ENCODE data around the gene IGSF9. TPM values are rescaled to one million over a fixed set of nuclear protein-coding genes. Genes with fewer than 3 reads are reported as not detected.

The IGSF9 gene
- total RNA-seq = not detected in 2 replicates

GRCh38 chr1:159945483-159946241, at the start of gene IGSF9:
Gene IGSF9, minus strand, starts transcription at chr1:159945613. Its CDS starts 2,159 bp downstream, at chr1:159943454.

GRCh38 chr1:159953536-159954515, 8.4 kb upstream of the IGSF9 start, which contains the start of gene SLAMF9:
Gene SLAMF9, minus strand, starts transcription at chr1:159954237. Its CDS starts 100 bp downstream, at chr1:159954137.

GRCh38 chr1:159924791-159925718, 20.4 kb downstream of the IGSF9 start, which contains the start of gene TAGLN2:
Gene TAGLN2, minus strand, starts transcription at chr1:159925507. Its CDS starts 4,998 bp downstream, at chr1:159920509.

GRCh38 chr1:159900086-159900680, 45.2 kb downstream of the IGSF9 start, which contains the start of gene CFAP45:
Gene CFAP45, minus strand, starts transcription at chr1:159900165. Its CDS starts 67 bp downstream, at chr1:159900098.

Small RNA genes lying within 50 kb of the gene (small RNA-seq; reads per million reads assigned to genes)
- not detected for gene MIR4259 (ENCODE audit: low replicate concordance)

Other genes starting within 250 kb of the IGSF9 start
- gene CRP, start 231.0 kb downstream of the IGSF9 start, total RNA-seq = not detected in 2 replicates
- gene DUSP23, start 164.7 kb downstream of the IGSF9 start, total RNA-seq = 0.88 and 11.3 TPM in 2 replicates
- gene FCRL6, start 143.3 kb downstream of the IGSF9 start, total RNA-seq = not detected in 2 replicates
- 0.72 TPM in 1 of 2 replicates, not detected in the other for gene SLAMF8, start 118.7 kb downstream of the IGSF9 start, total RNA-seq
- 0.22 and 0.43 TPM in 2 replicates for gene VSIG8, start 83.0 kb downstream of the IGSF9 start, total RNA-seq
- 0.44 and 1.3 TPM in 2 replicates for gene CFAP45, start 45.4 kb downstream of the IGSF9 start, total RNA-seq
- 228 and 615 TPM in 2 replicates for gene TAGLN2, start 20.1 kb downstream of the IGSF9 start, total RNA-seq
- not detected in 2 replicates for gene SLAMF9, start 8.6 kb upstream of the IGSF9 start, total RNA-seq
- 3.7 and 7.2 TPM in 2 replicates for gene PIGM, start 86.4 kb upstream of the IGSF9 start, total RNA-seq
- gene KCNJ10, start 124.5 kb upstream of the IGSF9 start, total RNA-seq = not detected in 2 replicates
- not detected in 2 replicates for gene KCNJ9, start 135.9 kb upstream of the IGSF9 start, total RNA-seq
- 18.6 and 24.9 TPM in 2 replicates for gene IGSF8, start 153.0 kb upstream of the IGSF9 start, total RNA-seq
- under 0.01 TPM in 1 of 2 replicates, not detected in the other for gene ATP1A2, start 170.1 kb upstream of the IGSF9 start, total RNA-seq
- not detected in 2 replicates for gene ATP1A4, start 206.0 kb upstream of the IGSF9 start, total RNA-seq
- gene CASQ1, start 245.0 kb upstream of the IGSF9 start, total RNA-seq = 0.14 TPM in 1 of 2 replicates, not detected in the other

Measured in placental pericyte (primary cell).